HG03575 (cell line): Measurements from ENCODE around the gene VSTM2B.

Experiments
- ATAC-seq: cut with Tn5 transposase; IDR thresholded peaks from one replicate; pipeline ENCODE4 v1.9.1; 2021; ENCODE audit not compliant: unreplicated experiment, insufficient number of reproducible peaks, low FRiP score; ENCODE audit errors: extremely low read depth

Gene VSTM2B

GRCh38 chr19:29527500-29528328 is 1.9 kb downstream of the VSTM2B start:
- no peak for ATAC-seq

GRCh38 chr19:29528350-29528945 is 2.7 kb downstream of the VSTM2B start:
- no peak for ATAC-seq

- no peak for ATAC-seq
Measured at GRCh38 chr19:29528946-29529645, 3.3 kb downstream of the VSTM2B start.

- ATAC-seq = no peak
Measured at GRCh38 chr19:29529646-29530539, 4.1 kb downstream of the VSTM2B start.

GRCh38 chr19:29530540-29531457 is 5.0 kb downstream of the VSTM2B start:
- no peak for ATAC-seq

GRCh38 chr19:29531458-29532025 is 5.7 kb downstream of the VSTM2B start:
- ATAC-seq = no peak

GRCh38 chr19:29532097-29532496 is 6.3 kb downstream of the VSTM2B start:
- no peak for ATAC-seq

GRCh38 chr19:29532956-29533355 is 7.2 kb downstream of the VSTM2B start:
- no peak for ATAC-seq

GRCh38 chr19:29533578-29534544 is 8.1 kb downstream of the VSTM2B start:
- no peak for ATAC-seq

GRCh38 chr19:29535214-29535831 is 9.5 kb downstream of the VSTM2B start:
- ATAC-seq = no peak

GRCh38 chr19:29535984-29536508 is 10.3 kb downstream of the VSTM2B start:
- ATAC-seq = no peak

- ATAC-seq = no peak
Measured at GRCh38 chr19:29537181-29537580, 11.4 kb downstream of the VSTM2B start.

- ATAC-seq = no peak
Measured at GRCh38 chr19:29537601-29538000, 11.8 kb downstream of the VSTM2B start.

- no peak for ATAC-seq
Measured at GRCh38 chr19:29538146-29538545, 12.4 kb downstream of the VSTM2B start.

- ATAC-seq = no peak
Measured at GRCh38 chr19:29538651-29539050, 12.9 kb downstream of the VSTM2B start.

- no peak for ATAC-seq
Measured at GRCh38 chr19:29539131-29539530, 13.3 kb downstream of the VSTM2B start.
